C4-2B (cell line): Measurements from ENCODE around the gene DYRK1A.

Source experiments
- ZFX ChIP-seq: fragments of 450-650 bp; IDR thresholded peaks from 2 replicates; pipeline ENCODE4 v1.6.1; 2017
- TF ChIP-seq, protein P1 (sequence below): fragments of 450-650 bp; conservative IDR thresholded peaks from 2 replicates; pipeline ENCODE4 v1.5.1; 2017; ENCODE audit warnings: mild to moderate bottlenecking

DNA sequence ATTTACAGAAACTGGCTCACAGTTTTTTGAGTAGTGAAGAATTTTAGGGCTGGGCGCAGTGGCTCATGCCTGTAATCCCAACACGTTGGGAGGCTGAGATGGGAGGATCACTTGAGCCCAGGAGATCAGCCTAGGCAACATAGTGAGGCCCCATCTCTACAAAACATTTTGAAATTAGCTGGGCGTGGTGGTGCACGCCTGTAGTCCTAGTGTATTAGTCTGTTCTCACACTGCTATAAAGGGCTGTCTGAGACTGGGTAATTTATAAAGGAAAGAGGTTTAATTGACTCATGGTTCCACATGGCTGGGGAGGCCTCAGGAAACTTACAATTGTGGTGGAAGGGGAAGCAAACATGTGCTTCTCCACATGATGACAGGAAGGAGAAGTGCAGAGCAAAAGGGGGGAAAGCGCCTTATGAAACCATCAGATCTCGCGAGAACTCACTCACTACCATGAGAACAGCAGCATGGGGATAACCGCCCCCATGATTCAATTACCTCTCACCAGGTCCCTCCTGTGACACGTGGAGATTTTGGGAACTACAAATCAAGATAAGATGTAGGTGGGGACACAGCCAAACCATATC is 24.4 kb upstream of the DYRK1A start:
- TF ChIP-seq, protein P1, sequence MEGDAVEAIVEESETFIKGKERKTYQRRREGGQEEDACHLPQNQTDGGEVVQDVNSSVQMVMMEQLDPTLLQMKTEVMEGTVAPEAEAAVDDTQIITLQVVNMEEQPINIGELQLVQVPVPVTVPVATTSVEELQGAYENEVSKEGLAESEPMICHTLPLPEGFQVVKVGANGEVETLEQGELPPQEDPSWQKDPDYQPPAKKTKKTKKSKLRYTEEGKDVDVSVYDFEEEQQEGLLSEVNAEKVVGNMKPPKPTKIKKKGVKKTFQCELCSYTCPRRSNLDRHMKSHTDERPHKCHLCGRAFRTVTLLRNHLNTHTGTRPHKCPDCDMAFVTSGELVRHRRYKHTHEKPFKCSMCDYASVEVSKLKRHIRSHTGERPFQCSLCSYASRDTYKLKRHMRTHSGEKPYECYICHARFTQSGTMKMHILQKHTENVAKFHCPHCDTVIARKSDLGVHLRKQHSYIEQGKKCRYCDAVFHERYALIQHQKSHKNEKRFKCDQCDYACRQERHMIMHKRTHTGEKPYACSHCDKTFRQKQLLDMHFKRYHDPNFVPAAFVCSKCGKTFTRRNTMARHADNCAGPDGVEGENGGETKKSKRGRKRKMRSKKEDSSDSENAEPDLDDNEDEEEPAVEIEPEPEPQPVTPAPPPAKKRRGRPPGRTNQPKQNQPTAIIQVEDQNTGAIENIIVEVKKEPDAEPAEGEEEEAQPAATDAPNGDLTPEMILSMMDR = no peak
- TF ChIP-seq ZFX = no peak
